PC-3 (cell line): Measurements from ENCODE around the gene SNORC. TPM values are rescaled to one million over a fixed set of nuclear protein-coding genes. Genes with fewer than 3 reads are reported as not detected.

Experiments
- ATAC-seq: fragments of 200-7000 bp; cut with Tn5 transposase; 2 replicates; pipeline ENCODE4 v1.9.1; 2020; ENCODE audit warnings: mild to moderate bottlenecking, moderate library complexity
- BruUV-seq: library from RNA; stranded (reverse); fragments of 400-500 nt; replicated peaks from 2 replicates; lab custom pipeline; 2021; lab: Mats Ljungman, UMichigan
- CTCF ChIA-PET: fragments of 300-600 bp; sonication (Branson Sonifier 250); formaldehyde crosslinking; loops from one replicate; lab custom pipeline; 2022; ENCODE audit warnings: antibody characterized with exemption; lab: Charles Lee
- POLR2A ChIA-PET: fragments of 300-600 bp; sonication (Branson Sonifier 250); formaldehyde crosslinking; loops from one replicate; lab custom pipeline; 2022; ENCODE audit warnings: antibody characterized with exemption; ENCODE audit not compliant: unreplicated experiment; lab: Charles Lee
- DNase-seq: peaks from one replicate; pipeline ENCODE4 v3.0.0-alpha.2; 2015
- H2AFZ ChIP-seq: fragments of 300-600 bp; sonication (generic); 2 replicates; pipeline ENCODE4 v1.6.0; 2016; ENCODE audit warnings: antibody characterized with exemption, low read length
- H3F3A ChIP-seq: fragments of 300-600 bp; sonication (generic); one replicate; pipeline ENCODE4 v1.6.0; 2017; ENCODE audit warnings: antibody characterized with exemption, low read length, control low read depth, mild to moderate bottlenecking; ENCODE audit not compliant: unreplicated experiment
- H3K27ac ChIP-seq: fragments of 300-600 bp; sonication (generic); 2 replicates; pipeline ENCODE4 v1.5.1; 2016; ENCODE audit warnings: mild to moderate bottlenecking, low read length
- H3K27me3 ChIP-seq: fragments of 300-600 bp; sonication (generic); 2 replicates; pipeline ENCODE4 v1.6.1; 2016; ENCODE audit warnings: low read length, mixed read lengths
- H3K36me3 ChIP-seq: fragments of 300-600 bp; sonication (generic); 2 replicates; pipeline ENCODE4 v1.6.1; 2016; ENCODE audit warnings: low read depth, mixed run types, low read length, mixed read lengths
- H3K4me1 ChIP-seq: fragments of 300-600 bp; sonication (generic); 2 replicates; pipeline ENCODE4 v1.5.1; 2016; ENCODE audit warnings: low read length; ENCODE audit not compliant: insufficient read depth
- H3K4me2 ChIP-seq: fragments of 300-600 bp; sonication (generic); 2 replicates; pipeline ENCODE4 v1.6.0; 2016; ENCODE audit warnings: low read length
- H3K4me3 ChIP-seq: fragments of 300-600 bp; sonication (generic); 2 replicates; pipeline ENCODE4 v1.5.1; 2016; ENCODE audit warnings: mild to moderate bottlenecking, low read length, mixed read lengths
- H3K79me2 ChIP-seq: fragments of 300-600 bp; sonication (generic); 2 replicates; pipeline ENCODE4 v1.6.1; 2017; ENCODE audit warnings: low read length, mixed read lengths
- H3K9ac ChIP-seq: fragments of 300-600 bp; sonication (generic); 2 replicates; pipeline ENCODE4 v1.6.0; 2016; ENCODE audit warnings: mild to moderate bottlenecking, low read length
- H3K9me2 ChIP-seq: fragments of 300-600 bp; sonication (generic); replicated peaks from 2 replicates; pipeline ENCODE4 v1.6.1; 2016; ENCODE audit warnings: mixed run types, low read length, mixed read lengths
- H3K9me3 ChIP-seq: fragments of 300-600 bp; sonication (generic); 2 replicates; pipeline ENCODE4 v1.6.1; 2016; ENCODE audit warnings: low read length, mixed read lengths
- H4K20me1 ChIP-seq: fragments of 300-600 bp; sonication (generic); 2 replicates; pipeline ENCODE4 v1.6.1; 2016; ENCODE audit warnings: low read length, mixed read lengths
- CTCF ChIP-seq: fragments of 300-600 bp; sonication (generic); conservative IDR thresholded peaks from 2 replicates; pipeline ENCODE4 v1.5.1; 2017; ENCODE audit warnings: antibody characterized with exemption, low read depth, mild to moderate bottlenecking, low read length
- EZH2 ChIP-seq: fragments of 300-600 bp; sonication (generic); IDR thresholded peaks from one replicate; pipeline ENCODE4 v1.6.1; 2017; ENCODE audit warnings: antibody characterized with exemption, mild to moderate bottlenecking, low read length; ENCODE audit not compliant: unreplicated experiment
- EZH2phosphoT487 ChIP-seq: fragments of 300-600 bp; sonication (generic); IDR thresholded peaks from 2 replicates; pipeline ENCODE4 v1.6.1; 2018; ENCODE audit warnings: mild to moderate bottlenecking, antibody characterized with exemption, low read length, borderline replicate concordance
- intact Hi-C: fragments of 100-400 bp; cut with micrococcal nuclease; formaldehyde crosslinking; loops from 2 replicates; pipeline ENCODE4 v1.9.0; 2023
- total RNA-seq: library from RNA; depleted of rRNA; stranded (reverse); fragments of >200 nt; gene quantifications from 2 replicates; pipeline ENCODE4 v1.2.3, GENCODE V29; 2014

Gene SNORC
- total RNA-seq, 1 experiment from 2014 or later, result 11.1 TPM

- no peak overlapping the region for H2AFZ ChIP-seq
- peak overlapping the region; percentile 87 for H3K4me2 ChIP-seq
- DNase-seq (no peak), ATAC-seq (no peak)
- peak overlapping the region; percentile 71 for H3K4me3 ChIP-seq
- H3K4me1 ChIP-seq, result peaks cover 20% of the 10 kb centered on the region
- no peak overlapping the region for H3K27ac ChIP-seq
- no peaks in the 10 kb centered on the region for H3K27me3 ChIP-seq
- no peaks in the 10 kb centered on the region for H3K9me3 ChIP-seq
- H3F3A ChIP-seq, result no peaks in the 10 kb centered on the region
- H4K20me1 ChIP-seq, result no peaks in the 10 kb centered on the region
- intact Hi-C loops, result loop anchor here (2.0 to 5.0 kb wide), 3 partner anchors 49 to 127 kb away; no protein-coding TSS in a partner anchor
- ChIA-PET CTCF (no interaction called here), POLR2A (no interaction called here)
- H3K9ac ChIP-seq, result no peak overlapping the region
- no TSS peak for BruUV-seq
- H3K36me3 ChIP-seq, result peaks cover 16% of the 10 kb centered on the region
- no peaks in the 10 kb centered on the region for H3K9me2 ChIP-seq
- H3K79me2 ChIP-seq, result peaks cover 54% of the 10 kb centered on the region
- no peak for TF ChIP-seq CTCF
- no peak for TF ChIP-seq EZH2phosphoT487
- TF ChIP-seq EZH2, result no peak
Measured at GRCh38 chr2:232925821-232926156, 55.7 kb downstream of the SNORC start.

- BruUV-seq, result TSS peak; percentile 68
- no peaks in the 10 kb centered on the region for H3K27me3 ChIP-seq
- no peak for TF ChIP-seq CTCF
- no peak for TF ChIP-seq EZH2
- no peak for TF ChIP-seq EZH2phosphoT487
- peaks cover 12% of the 10 kb centered on the region for H3K36me3 ChIP-seq
- peaks cover 49% of the 10 kb centered on the region for H3K79me2 ChIP-seq
- H3K9me3 ChIP-seq, result no peaks in the 10 kb centered on the region
- ATAC-seq (no peak), DNase-seq (no peak)
- H4K20me1 ChIP-seq, result no peaks in the 10 kb centered on the region
- intact Hi-C loops, result loop anchor here (2.0 to 5.0 kb wide), 3 partner anchors 50 to 126 kb away; no protein-coding TSS in a partner anchor
- H3K9ac ChIP-seq, result peak overlapping the region; percentile 81
- POLR2A ChIA-PET, result no interaction called here
- H3K4me1 ChIP-seq, result peaks cover 25% of the 10 kb centered on the region
- H3F3A ChIP-seq, result no peaks in the 10 kb centered on the region
- no peaks in the 10 kb centered on the region for H3K9me2 ChIP-seq
- peak overlapping the region; percentile 85; the same call in 1 of the 2 replicates for H2AFZ ChIP-seq
- peak overlapping the region; percentile 71 for H3K4me3 ChIP-seq
- CTCF ChIA-PET, result no interaction called here
- peak overlapping the region; percentile 47 for H3K27ac ChIP-seq
- H3K4me2 ChIP-seq, result peak overlapping the region; percentile 87
Measured at GRCh38 chr2:232926431-232926939, 56.4 kb downstream of the SNORC start.
